IPS DF 6.9 (cell line): ENCODE measurements around the gene LIM2.
"Not testable (repeated sequence)": the region's sequence is repeated elsewhere in the genome, so short reads cannot be mapped to it uniquely, and the experiment has no call there.

Experiments
- DNase-seq: peaks from one replicate; pipeline ENCODE4 v3.0.0-alpha.2; 2013; ENCODE audit warnings: low read depth, low spot score
- H3K27ac ChIP-seq: one replicate; pipeline ENCODE4 v1.5.1; 2013; ENCODE audit warnings: low read length, control low read depth
- H3K27me3 ChIP-seq: 2 replicates; pipeline ENCODE4 v1.6.1; 2013; ENCODE audit warnings: mild to moderate bottlenecking, low read length; ENCODE audit not compliant: control insufficient read depth, insufficient read depth
- H3K36me3 ChIP-seq: 2 replicates; pipeline ENCODE4 v1.6.1; 2013; ENCODE audit warnings: low read length; ENCODE audit not compliant: control insufficient read depth, insufficient read depth
- H3K4me1 ChIP-seq: 2 replicates; pipeline ENCODE4 v1.6.1; 2013; ENCODE audit warnings: low read length; ENCODE audit not compliant: control insufficient read depth, insufficient read depth
- H3K4me3 ChIP-seq: 2 replicates; pipeline ENCODE4 v1.5.1; 2013; ENCODE audit warnings: mild to moderate bottlenecking, low read length
- H3K9me3 ChIP-seq: 2 replicates; pipeline ENCODE4 v1.6.1; 2013; ENCODE audit warnings: low read length, inconsistent platforms; ENCODE audit not compliant: control insufficient read depth, insufficient read depth
- WGBS: extraction: QIAGEN DNeasy Blood & Tissue Kit; methylation state at CpG from one replicate; pipeline ENCODE4 v1.1.7; 2013; ENCODE audit warnings: mixed read lengths, missing lambda C conversion rate; ENCODE audit not compliant: insufficient read length, insufficient coverage; 5-methylcytosine and 5-hydroxymethylcytosine counted together

Gene LIM2

GRCh38 chr19:51417107-51417809 lies 29.5 kb upstream of the LIM2 start, which contains the start of gene SIGLEC10:
Gene SIGLEC10 (minus strand): TSS chr19:51417642. CDS start chr19:51417581, 61 bp downstream.
- no peak within 1 kb of the TSS for H3K27ac ChIP-seq
- H3K9me3 ChIP-seq: no peaks in the 10 kb centered on the region
- H3K4me1 ChIP-seq: peaks cover 5% of the 10 kb centered on the region
- no peak within 1 kb of the TSS for H3K4me3 ChIP-seq
- no peak for DNase-seq
- no CpG with 5 or more reads among the region's 21 CpGs for WGBS
- no peaks in the 10 kb centered on the region for H3K36me3 ChIP-seq
- H3K27me3 ChIP-seq: no peaks in the 10 kb centered on the region

GRCh38 chr19:51416422-51416821 lies 28.6 kb upstream of the LIM2 start:
- not testable (repeated sequence) for H3K4me3 ChIP-seq, H3K4me1 ChIP-seq, H3K9me3 ChIP-seq, H3K27me3 ChIP-seq, H3K27ac ChIP-seq, DNase-seq, H3K36me3 ChIP-seq
- no CpG with 5 or more reads among the region's 15 CpGs for WGBS

DNA sequence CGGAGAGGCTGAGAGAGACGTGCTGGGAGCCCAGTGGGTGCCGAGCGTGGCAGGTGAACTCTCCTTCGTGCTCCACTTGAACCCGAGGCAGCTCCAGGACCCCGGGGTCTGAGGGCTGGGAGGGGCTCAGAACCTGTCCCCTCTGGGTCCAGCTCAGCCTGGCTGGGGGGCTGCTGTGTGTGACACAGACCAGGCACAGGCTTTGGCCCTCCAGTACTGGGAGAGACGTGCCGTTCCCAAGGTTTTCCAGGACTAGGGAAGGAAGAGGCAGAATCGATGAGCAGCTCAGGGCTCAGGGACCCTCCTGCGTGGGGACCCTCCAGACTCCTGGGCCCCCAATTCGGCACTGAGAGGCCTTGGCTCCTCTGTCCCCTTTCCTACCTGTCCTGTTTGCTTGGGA lies 27.4 kb upstream of the LIM2 start:
- no peaks in the 10 kb centered on the region for H3K27me3 ChIP-seq
- no peak overlapping the region for H3K4me3 ChIP-seq
- no peak overlapping the region for H3K27ac ChIP-seq
- no peaks in the 10 kb centered on the region for H3K9me3 ChIP-seq
- H3K36me3 ChIP-seq: no peaks in the 10 kb centered on the region
- no peak for DNase-seq
- peaks cover 2% of the 10 kb centered on the region; the same call in 1 of the 2 replicates for H3K4me1 ChIP-seq
- no CpG with 5 or more reads among the region's 12 CpGs for WGBS

GRCh38 chr19:51410950-51411748 lies 23.4 kb upstream of the LIM2 start:
- no CpG with 5 or more reads among the region's 15 CpGs for WGBS
- no peak overlapping the region for H3K27ac ChIP-seq
- no peaks in the 10 kb centered on the region for H3K36me3 ChIP-seq
- DNase-seq: no peak
- no peak overlapping the region for H3K4me3 ChIP-seq
- peaks cover 1% of the 10 kb centered on the region; the same call in 1 of the 2 replicates for H3K4me1 ChIP-seq
- H3K9me3 ChIP-seq: no peaks in the 10 kb centered on the region
- H3K27me3 ChIP-seq: no peaks in the 10 kb centered on the region

GRCh38 chr19:51407511-51408131 lies 19.8 kb upstream of the LIM2 start:
- H3K27me3 ChIP-seq: no peaks in the 10 kb centered on the region
- no peak overlapping the region for H3K27ac ChIP-seq
- H3K4me3 ChIP-seq: no peak overlapping the region
- no peak for DNase-seq
- H3K36me3 ChIP-seq: no peaks in the 10 kb centered on the region; the same call in 1 of the 2 replicates
- H3K9me3 ChIP-seq: no peaks in the 10 kb centered on the region
- H3K4me1 ChIP-seq: peaks cover 1% of the 10 kb centered on the region; the same call in 1 of the 2 replicates
- WGBS: no CpG with 5 or more reads among the region's 6 CpGs

- H3K9me3 ChIP-seq: peaks cover 4% of the 10 kb centered on the region
- no peak for DNase-seq
- no peak overlapping the region for H3K4me3 ChIP-seq
- no CpG with 5 or more reads among the region's 9 CpGs for WGBS
- H3K27me3 ChIP-seq: no peaks in the 10 kb centered on the region
- peaks cover 3% of the 10 kb centered on the region; the same call in 1 of the 2 replicates for H3K36me3 ChIP-seq
- no peak overlapping the region for H3K27ac ChIP-seq
- no peaks in the 10 kb centered on the region for H3K4me1 ChIP-seq
Measured at GRCh38 chr19:51402117-51402516, 14.3 kb upstream of the LIM2 start.

- not testable (repeated sequence) for H3K27ac ChIP-seq, H3K27me3 ChIP-seq, H3K4me1 ChIP-seq, DNase-seq, H3K9me3 ChIP-seq, H3K4me3 ChIP-seq, H3K36me3 ChIP-seq
- WGBS: no CpG with 5 or more reads among the region's 7 CpGs
Measured at GRCh38 chr19:51399936-51400335, 12.2 kb upstream of the LIM2 start.

DNA sequence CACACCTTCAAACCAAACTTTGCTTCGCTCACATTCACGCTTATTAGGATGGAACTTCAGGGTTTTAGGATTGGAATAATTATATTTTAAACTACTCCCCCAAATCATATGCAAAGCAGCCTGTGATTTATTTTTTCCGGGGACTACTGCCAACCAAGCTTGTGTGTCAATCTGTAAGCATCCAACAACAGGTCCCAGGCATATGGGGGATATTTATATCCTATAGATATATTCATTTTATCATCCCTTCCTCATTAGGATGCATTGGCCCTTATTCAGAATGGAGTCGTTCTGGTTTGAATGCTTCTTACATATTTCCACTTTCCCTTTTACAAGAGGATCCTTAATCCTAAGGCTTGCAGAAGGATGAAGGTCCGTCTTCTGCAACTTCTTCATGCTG lies 11.5 kb upstream of the LIM2 start:
- Histone ChIP-seq H3K36me3 (peaks cover 3% of the 10 kb centered on the region; the same call in 1 of the 2 replicates), H3K27ac (no peak overlapping the region), H3K27me3 (no peaks in the 10 kb centered on the region), H3K9me3 (peaks cover 4% of the 10 kb centered on the region), H3K4me3 (no peak overlapping the region), H3K4me1 (no peaks in the 10 kb centered on the region; the same call in 1 of the 2 replicates)
- DNase-seq: no peak
- WGBS: no CpG with 5 or more reads among the region's 5 CpGs

- peaks cover 4% of the 10 kb centered on the region for H3K9me3 ChIP-seq
- H3K27me3 ChIP-seq: no peaks in the 10 kb centered on the region
- no CpG with 5 or more reads among the region's 7 CpGs for WGBS
- H3K27ac ChIP-seq: no peak overlapping the region
- no peaks in the 10 kb centered on the region; the same call in 1 of the 2 replicates for H3K4me1 ChIP-seq
- no peak overlapping the region for H3K4me3 ChIP-seq
- H3K36me3 ChIP-seq: peaks cover 3% of the 10 kb centered on the region; the same call in 1 of the 2 replicates
- DNase-seq: no peak
Measured at GRCh38 chr19:51398096-51398704, 10.4 kb upstream of the LIM2 start.

GRCh38 chr19:51397453-51397852 lies 9.7 kb upstream of the LIM2 start:
- not testable (repeated sequence) for H3K27ac ChIP-seq, H3K36me3 ChIP-seq, H3K27me3 ChIP-seq, H3K9me3 ChIP-seq, H3K4me3 ChIP-seq, H3K4me1 ChIP-seq, DNase-seq
- no CpG with 5 or more reads among the region's 9 CpGs for WGBS
